Activated gamma-delta T cell treated with Interleukin-2 at 50 U/mL for 16 hours (primary cell): Measurements from ENCODE around the gene HBM.
"Not testable (repeated sequence)": the region's sequence is repeated elsewhere in the genome, so short reads cannot be mapped to it uniquely, and the experiment has no call there.

Experiments used
- DNase-seq: peaks from one replicate; pipeline ENCODE4 v3.0.0-alpha.2; 2020

Gene HBM

DNA sequence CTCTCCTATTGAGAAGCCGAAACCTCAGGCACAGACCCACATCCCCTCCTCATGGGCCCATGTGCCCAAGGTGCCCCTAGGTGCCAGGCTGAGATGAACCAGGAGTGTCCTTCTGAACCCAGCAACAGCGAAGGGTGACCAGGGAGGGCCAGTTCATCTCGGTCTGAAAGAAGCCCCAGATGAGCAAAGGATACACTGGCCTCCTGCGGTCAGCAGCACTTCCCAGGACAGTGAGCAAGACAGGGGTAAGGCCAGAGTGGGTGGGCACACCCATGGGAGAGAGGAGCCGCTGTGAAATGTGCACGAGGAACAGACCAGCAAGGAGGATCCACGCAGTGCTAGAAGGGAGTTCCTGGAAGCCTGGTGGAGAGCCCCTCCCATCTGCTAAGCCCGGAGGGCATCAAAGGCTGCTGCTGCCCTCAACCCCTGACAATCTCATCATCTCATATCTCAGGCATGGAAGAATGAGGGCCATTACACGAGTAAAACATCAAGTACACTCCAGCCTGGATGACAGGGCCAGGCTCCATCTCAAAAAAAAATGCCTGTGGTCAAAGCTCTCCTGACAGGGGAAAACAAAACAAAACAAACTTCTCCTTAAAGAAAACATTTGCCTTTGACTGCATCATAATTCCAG, 16.6 kb upstream of the HBM start:
- no peak for DNase-seq

DNA sequence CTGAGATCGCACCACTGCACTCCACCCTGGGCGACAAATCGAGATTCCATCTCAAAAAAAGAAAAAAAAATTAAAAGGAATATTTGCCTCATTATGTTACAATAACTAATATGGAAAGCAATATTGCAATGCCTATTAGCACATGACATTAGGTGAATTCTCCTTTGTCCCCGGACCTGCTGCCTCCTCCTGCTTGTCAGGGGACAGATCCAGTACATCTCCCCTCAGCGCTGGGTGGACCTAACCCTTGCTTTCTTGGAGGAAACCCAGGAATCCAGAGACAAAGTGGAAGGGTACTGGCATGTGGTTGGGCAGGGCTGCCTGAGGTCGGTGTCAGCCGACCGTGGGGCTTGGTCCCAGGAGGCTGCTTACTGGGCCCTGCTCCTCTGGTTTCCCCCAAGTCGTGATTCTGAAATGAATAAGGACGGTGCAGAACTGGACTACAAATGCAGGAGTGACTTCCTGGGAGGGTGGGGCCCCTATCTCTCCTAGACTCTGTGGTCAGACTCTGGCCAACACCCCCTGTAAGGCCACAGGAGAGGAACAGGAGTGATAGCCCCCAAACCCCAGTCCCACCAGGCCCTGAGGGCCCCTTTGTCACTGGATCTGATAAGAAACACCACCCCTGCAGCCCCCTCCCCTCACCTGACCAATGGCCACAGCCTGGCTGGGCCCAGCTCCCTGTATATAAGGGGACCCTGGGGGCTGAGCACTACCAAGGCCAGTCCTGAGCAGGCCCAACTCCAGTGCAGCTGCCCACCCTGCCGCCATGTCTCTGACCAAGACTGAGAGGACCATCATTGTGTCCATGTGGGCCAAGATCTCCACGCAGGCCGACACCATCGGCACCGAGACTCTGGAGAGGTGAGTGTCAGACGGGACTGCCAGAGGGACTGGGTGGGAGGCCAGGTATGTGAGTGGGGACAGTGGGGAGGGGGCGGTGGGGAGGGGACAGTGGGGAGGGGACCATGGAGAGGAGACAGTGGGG, 13.3 kb upstream of the HBM start, which contains the start of gene HBZ:
TSS of gene HBZ (plus strand) at position 504 of the 988 bp plus-strand sequence. CDS start at position 770, 266 bp downstream.
- no peak for DNase-seq

DNA sequence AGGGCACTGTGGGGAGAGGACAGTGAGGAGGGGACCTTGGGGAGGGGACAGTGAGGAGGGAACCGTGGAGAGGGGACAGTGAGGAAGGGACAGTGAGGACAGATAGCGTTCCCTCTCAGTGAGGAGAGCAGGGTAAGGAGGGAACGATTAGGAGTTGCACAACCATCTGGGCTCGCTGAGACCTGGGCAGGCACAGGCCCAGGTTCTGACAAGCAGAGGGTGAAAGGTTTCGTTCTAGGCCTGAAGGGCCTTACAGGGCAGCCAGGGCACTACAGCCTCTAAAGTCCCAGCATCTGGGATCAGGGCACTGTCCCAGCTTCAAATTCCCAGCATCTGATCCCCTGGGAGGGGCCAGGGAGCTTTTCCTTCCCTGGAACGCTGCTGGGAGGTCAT, 12.7 kb upstream of the HBM start:
- DNase-seq = not testable (repeated sequence)

DNA sequence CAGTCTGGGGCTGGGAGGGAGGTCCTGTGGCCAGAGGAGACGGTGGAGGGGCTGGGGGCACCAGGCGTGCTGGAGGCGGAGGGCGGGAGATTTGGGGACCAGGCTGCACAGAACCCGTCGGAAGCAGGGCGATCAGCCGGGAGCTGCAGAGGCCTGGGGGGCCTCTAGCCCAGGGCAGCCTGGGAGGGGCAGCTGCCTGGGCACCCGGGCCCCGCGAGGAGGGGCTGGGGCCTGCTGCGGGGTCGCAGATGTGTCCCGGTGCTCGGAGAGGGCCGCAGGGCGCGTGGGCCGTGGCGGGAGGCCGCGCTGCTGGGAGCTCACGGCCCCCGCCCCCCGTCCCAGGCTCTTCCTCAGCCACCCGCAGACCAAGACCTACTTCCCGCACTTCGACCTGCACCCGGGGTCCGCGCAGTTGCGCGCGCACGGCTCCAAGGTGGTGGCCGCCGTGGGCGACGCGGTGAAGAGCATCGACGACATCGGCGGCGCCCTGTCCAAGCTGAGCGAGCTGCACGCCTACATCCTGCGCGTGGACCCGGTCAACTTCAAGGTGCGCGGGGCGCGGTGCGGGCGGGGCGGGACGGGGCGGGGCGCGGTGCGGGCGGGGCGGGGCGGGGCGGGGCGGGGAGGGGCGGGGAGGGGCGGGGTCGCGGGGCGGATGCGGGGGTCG, 12.1 kb upstream of the HBM start:
- not testable (repeated sequence) for DNase-seq

DNA sequence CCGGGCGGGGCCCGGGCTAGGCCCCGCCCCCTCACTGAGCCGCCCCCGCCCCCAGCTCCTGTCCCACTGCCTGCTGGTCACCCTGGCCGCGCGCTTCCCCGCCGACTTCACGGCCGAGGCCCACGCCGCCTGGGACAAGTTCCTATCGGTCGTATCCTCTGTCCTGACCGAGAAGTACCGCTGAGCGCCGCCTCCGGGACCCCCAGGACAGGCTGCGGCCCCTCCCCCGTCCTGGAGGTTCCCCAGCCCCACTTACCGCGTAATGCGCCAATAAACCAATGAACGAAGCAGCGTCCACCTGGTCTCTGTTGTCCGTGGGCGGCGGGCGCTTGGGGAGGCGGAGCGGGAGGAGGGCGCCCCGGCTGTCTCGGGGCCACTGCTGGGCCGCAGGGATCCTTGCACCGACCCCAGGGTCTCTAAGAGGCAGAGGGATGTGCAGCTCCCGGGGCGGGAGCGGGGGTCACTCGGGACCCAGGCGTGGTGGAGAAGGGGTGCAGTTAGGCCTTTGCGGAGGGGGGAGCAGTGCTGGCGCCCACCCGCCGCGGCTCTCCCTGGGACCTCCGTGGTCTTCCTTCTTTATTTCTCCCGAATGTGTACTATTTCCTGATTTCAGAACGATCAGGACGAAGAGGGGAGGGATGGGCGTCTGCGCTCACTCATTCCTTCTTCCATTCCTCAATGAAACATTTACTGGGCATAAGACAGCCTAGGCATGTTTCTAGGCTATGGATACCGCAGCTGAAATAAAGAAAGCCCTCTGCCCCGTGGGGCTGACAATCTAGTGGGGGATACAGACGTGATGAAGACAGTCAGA, 11.4 kb upstream of the HBM start:
- no peak for DNase-seq

DNA sequence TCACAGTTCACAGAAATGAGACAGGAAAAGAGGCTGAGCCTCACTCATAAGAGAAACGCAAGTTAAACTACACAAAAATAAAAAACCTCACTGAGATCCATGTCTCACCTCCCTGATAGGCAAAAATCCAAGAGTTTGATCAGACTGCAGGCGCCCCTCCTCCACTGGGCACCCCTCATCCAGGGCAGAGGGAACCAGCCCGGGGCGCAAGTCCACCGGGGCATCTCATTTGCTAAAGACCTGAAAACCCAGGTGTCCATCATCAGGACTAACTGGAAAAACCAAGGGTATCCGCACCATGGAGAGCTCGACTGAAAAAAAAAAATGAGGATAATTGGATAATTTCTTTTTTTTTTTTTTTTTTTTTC, 10.8 kb upstream of the HBM start:
- DNase-seq = no peak

DNA sequence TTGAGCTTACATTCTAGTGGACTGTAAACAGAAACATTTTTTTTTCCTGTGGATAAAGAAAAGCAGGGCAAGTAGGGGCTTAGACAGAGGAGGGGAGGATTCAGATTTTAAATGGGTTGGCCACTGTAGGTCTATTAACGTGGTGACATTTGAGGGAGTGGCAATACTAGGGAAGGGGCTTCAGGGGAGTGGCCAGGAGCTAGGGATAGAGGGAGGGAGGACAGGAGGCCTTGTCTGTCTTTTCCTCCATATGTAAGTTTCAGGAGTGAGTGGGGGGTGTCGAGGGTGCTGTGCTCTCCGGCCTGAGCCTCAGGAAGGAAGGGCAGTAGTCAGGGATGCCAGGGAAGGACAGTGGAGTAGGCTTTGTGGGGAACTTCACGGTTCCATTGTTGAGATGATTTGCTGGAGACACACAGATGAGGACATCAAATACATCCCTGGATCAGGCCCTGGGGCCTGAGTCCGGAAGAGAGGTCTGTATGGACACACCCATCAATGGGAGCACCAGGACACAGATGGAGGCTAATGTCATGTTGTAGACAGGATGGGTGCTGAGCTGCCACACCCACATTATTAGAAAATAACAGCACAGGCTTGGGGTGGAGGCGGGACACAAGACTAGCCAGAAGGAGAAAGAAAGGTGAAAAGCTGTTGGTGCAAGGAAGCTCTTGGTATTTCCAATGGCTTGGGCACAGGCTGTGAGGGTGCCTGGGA, 6.5 kb upstream of the HBM start:
- no peak for DNase-seq

DNA sequence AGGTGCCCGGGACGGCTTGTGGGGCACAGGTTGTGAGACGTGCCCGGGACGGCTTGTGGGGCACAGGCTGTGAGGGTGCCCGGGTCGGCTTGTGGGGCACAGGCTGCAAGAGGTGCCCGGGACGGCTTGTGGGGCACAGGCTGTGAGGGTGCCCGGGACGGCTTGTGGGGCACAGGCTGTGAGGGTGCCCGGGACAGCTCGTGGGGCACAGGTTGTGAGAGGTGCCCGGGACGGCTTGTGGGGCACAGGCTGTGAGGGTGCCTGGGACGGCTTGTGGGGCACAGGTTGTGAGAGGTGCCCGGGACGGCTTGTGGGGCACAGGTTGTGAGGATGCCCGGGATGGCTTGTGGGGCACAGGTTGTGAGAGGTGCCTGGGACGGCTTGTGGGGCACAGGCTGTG, 5.5 kb upstream of the HBM start:
- DNase-seq = not testable (repeated sequence)

DNA sequence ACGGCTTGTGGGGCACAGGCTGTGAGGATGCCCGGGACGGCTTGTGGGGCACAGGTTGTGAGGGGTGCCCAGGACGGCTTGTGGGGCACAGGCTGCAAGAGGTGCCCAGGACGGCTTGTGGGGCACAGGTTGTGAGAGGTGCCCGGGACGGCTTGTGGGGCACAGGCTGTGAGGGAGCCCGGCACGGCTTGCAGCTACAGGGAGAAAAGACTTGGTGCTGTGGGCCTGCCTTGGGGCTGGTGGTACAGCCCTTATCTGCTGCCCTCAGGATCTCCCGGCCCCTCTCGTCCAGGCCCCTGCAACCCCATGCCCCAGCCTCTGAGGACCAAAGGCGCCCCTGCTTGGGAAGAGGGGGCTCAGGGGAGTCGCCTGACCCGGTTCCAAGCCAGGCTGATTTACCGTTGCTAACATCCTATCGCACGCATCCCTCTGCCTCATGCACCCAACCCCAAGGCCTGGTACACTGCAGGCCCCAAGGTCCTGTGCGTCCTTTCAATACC, 5.0 kb upstream of the HBM start:
- no peak for DNase-seq

DNA sequence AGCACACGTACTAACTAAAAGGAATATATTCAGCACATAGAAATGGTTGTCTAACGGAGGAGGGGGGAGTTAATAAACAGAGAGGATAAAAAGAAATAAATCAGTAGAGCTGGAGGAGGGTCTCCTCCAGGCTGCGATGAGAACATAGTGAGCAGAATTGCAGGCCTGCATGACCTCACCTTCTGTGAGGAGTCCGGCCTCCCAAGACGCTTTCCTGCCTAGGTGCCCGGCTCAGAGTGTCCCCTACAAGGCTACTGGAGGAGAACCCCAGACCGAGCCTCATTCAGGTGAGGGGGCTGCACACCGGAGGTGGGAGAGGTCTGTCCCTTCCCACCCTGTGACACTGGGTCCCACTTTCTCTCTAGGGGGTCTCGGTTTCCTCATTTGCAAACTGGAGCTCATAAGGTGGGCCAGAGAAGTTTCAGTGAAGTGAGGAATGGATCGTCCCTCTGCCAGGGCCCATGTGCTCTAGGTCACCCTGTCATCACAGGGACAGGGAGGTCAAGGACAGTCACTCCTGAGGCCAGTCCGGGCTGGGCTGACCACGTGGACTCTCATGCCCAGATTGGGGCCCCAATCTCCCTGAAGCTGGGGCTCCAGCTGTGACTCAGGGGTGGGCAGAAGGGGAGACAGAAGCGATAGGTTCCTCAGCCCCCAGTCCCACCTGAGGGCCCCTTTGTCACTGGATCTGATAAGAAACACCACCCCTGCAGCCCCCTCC, 3.3 kb upstream of the HBM start:
- no peak for DNase-seq

DNA sequence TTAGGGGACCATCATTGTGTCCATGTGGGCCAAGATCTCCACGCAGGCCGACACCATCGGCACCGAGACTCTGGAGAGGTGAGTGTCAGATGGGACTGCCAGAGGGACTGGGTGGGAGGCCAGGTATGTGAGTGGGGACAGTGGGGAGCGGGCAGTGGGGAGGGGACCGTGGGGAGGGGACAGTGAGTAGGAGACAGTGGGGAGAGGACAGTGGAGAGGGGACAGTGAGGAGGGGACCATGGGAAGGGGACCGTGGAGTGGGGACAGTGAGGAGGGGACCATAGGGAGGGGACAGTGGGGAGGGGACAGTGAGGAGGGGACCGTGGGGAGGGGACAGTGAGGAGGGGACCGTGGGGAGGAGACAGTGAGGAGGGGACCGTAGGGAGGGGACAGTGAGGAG, 2.6 kb upstream of the HBM start:
- not testable (repeated sequence) for DNase-seq

DNA sequence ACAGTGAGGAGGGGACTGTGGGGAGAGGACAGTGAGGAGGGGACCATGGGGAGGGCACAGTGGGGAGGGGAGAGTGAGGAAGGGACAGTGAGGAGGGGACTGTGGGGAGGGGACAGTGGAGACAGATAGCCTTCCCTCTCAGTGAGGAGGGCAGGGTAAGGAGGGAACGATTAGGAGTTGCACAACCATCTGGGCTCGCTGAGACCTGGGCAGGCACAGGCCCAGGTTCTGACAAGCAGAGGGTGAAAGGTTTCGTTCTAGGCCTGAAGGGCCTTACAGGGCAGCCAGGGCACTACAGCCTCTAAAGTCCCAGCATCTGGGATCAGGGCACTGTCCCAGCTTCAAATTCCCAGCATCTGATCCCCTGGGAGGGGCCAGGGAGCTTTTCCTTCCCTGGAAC, 2.1 kb upstream of the HBM start:
- DNase-seq = not testable (repeated sequence)

DNA sequence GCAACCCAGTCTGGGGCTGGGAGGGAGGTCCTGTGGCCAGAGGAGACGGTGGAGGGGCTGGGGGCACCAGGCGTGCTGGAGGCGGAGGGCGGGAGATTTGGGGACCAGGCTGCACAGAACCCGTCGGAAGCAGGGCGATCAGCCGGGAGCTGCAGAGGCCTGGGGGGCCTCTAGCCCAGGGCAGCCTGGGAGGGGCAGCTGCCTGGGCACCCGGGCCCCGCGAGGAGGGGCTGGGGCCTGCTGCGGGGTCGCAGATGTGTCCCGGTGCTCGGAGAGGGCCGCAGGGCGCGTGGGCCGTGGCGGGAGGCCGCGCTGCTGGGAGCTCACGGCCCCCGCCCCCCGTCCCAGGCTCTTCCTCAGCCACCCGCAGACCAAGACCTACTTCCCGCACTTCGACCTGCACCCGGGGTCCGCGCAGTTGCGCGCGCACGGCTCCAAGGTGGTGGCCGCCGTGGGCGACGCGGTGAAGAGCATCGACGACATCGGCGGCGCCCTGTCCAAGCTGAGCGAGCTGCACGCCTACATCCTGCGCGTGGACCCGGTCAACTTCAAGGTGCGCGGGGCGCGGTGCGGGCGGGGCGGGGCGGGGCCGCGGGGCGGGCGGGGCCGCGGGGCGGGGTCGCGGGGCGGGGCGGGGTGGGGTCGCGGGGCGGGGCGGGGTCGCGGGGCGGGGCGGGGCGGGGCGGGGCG, 1.5 kb upstream of the HBM start:
- not testable (repeated sequence) for DNase-seq

DNA sequence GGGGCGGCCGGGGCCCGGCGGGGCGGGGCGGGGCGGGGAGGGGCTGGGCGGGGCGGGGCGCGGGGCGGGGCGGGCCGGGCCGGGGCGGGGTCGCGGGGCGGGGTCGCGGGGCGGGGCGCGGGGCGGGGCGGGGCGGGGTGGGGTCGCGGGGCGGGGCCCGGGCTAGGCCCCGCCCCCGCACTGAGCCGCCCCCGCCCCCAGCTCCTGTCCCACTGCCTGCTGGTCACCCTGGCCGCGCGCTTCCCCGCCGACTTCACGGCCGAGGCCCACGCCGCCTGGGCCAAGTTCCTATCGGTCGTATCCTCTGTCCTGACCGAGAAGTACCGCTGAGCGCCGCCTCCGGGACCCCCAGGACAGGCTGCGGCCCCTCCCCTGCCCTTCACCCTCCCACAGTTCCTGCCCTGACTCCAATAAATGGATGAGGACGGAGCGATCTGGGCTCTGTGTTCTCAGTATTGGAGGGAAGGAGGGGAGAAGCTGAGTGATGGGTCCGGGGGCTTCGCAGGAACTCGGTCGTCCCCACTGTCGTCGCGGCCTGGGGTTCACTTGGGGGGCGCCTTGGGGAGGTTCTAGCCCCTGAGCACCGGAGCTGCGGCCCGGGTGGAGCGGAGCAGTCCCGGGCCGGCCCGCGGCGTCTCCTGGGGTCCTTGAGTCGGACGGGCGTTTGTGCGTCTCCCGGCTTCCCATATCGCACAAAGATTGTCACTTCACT, 795 bp upstream of the HBM start:
- DNase-seq = no peak

DNA sequence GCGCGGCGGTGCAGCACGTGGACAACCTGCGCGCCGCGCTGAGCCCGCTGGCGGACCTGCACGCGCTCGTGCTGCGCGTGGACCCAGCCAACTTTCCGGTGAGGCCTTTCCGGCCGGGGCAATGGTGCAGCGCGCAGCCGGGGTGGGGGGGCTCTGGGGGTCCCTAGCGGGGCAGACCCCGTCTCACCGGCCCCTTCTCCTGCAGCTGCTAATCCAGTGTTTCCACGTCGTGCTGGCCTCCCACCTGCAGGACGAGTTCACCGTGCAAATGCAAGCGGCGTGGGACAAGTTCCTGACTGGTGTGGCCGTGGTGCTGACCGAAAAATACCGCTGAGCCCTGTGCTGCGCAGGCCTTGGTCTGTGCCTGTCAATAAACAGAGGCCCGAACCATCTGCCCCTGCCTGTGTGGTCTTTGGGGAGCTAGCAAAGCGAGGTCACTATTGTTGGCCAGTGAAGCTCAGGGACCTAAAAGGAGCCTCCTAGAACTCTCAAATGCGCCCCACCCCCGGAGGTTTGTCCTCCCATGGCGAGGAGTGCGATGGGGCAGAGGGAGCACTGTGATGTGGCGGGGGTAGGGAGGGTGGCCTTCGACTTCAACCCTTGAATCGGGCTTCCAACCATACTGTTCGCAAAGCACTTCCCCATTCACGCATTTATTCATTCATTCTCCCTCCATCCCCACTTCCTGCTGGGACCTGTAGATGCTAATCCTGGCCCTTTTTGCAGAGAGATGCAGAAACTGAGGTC, 770 bp downstream of the HBM start:
- DNase-seq = no peak

DNA sequence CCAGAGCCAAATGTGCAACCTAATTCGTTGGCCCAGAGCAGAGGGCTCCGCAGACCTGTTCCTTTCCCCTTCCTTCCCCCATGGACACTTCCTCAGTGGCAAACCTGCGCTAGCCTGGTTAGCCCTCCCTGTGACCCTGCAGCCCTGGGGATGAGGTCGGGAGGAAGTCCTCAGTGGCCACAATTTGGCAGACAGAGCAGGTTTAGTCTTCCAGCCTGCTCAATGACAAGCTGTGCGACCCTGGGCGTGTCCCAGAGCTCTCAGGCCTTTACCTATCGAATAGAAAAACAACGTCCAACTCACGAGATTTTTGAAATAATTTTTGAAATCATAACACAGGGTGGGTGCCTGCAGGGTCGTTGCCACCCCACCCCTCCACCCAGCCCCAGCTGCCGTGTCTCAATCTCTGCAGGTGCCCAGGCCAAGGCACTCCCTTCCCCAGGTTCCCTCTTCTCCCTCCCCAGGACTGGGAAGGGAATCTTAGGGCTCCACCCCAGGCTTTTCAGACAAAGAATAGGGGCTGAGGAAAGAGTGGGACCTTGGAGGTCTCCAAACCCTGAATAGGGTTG, 1.4 kb downstream of the HBM start:
- no peak for DNase-seq

DNA sequence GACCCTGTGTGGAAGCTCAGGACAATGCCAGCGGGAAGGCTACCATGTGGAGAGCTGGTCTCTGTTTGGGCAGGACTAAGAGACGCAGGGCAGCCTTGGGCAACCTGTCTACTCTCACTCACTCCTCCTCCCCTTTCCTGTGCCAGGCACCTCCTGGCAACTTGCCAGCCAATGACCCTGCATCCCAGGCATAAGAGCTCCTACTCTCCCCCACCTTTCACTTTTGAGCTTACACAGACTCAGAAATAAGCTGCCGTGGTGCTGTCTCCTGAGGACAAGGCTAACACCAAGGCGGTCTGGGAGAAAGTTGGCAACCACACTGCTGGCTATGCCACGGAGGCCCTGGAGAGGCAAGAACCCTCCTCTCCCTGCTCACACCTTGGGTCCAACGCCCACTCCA, 2.6 kb downstream of the HBM start:
- DNase-seq = no peak

DNA sequence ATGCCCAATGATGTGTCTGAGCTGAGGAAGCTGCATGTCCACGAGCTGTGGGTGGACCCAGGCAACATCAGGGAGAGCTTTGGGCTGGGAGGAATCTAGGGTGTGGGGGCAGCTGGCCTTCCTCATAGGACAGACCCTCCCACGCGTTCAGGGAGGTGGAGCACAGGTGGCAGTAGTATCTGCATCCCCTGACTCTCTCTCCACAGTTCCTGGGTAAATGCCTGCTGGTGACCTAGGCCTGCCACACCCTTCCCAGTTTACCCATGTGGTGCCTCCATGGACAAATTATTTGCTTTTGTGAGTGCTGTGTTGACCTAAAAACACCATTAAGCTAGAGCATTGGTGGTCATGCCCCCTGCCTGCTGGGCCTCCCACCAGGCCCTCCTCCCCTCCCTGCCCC, 3.2 kb downstream of the HBM start:
- DNase-seq = no peak

DNA sequence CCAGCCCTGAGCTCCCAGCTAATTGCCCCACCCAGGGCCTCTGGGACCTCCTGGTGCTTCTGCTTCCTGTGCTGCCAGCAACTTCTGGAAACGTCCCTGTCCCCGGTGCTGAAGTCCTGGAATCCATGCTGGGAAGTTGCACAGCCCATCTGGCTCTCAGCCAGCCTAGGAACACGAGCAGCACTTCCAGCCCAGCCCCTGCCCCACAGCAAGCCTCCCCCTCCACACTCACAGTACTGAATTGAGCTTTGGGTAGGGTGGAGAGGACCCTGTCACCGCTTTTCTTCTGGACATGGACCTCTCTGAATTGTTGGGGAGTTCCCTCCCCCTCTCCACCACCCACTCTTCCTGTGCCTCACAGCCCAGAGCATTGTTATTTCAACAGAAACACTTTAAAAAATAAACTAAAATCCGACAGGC, 4.3 kb downstream of the HBM start:
- DNase-seq = not testable (repeated sequence)
